ENCODE results near the gene SPDYE3.

DNA sequence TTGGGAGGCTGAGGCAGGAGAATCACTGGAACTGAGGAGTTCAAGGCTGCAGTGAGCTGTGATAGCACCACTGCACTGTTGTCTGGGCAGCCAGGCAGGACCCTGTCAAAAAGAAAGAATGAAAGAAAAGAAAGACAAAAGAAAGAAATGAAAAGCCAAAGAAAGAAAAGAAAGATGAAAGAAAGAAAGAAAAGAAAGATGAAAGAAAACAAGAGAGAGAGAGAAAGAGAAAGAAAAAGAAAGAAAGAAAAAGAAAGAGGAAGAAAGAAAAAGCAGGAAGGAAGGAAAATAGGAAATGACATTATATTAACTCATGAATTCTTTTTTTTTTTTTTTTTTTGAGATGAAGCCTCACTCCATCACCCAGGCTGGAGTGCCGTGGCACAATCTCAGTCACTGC, 32.4 kb upstream of the SPDYE3 start:
- TF ChIP-seq, protein P1, sequence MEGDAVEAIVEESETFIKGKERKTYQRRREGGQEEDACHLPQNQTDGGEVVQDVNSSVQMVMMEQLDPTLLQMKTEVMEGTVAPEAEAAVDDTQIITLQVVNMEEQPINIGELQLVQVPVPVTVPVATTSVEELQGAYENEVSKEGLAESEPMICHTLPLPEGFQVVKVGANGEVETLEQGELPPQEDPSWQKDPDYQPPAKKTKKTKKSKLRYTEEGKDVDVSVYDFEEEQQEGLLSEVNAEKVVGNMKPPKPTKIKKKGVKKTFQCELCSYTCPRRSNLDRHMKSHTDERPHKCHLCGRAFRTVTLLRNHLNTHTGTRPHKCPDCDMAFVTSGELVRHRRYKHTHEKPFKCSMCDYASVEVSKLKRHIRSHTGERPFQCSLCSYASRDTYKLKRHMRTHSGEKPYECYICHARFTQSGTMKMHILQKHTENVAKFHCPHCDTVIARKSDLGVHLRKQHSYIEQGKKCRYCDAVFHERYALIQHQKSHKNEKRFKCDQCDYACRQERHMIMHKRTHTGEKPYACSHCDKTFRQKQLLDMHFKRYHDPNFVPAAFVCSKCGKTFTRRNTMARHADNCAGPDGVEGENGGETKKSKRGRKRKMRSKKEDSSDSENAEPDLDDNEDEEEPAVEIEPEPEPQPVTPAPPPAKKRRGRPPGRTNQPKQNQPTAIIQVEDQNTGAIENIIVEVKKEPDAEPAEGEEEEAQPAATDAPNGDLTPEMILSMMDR (IDR thresholded peaks at IDR 0.05; ENCODE audit: low read depth, low read length, missing input control) = no peak
- TF ChIP-seq, protein P2, sequence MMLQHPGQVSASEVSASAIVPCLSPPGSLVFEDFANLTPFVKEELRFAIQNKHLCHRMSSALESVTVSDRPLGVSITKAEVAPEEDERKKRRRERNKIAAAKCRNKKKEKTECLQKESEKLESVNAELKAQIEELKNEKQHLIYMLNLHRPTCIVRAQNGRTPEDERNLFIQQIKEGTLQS (IDR thresholded peaks at IDR 0.05) = no peak
- TF ChIP-seq JUND (IDR thresholded peaks at IDR 0.05) (no peak), RXRA (IDR thresholded peaks at IDR 0.05) (no peak), TAF1 (conservative IDR thresholded peaks at IDR 0.05) (no peak), SP1 (IDR thresholded peaks at IDR 0.05) (no peak), EGR1 (IDR thresholded peaks at IDR 0.05; ENCODE audit: low read depth in 2 of 2) (no peak), RAD21 (IDR thresholded peaks at IDR 0.05) (no peak), HNF4A (conservative IDR thresholded peaks at IDR 0.05) (no peak)
- TF ChIP-seq, protein P3, sequence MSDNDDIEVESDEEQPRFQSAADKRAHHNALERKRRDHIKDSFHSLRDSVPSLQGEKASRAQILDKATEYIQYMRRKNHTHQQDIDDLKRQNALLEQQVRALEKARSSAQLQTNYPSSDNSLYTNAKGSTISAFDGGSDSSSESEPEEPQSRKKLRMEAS (IDR thresholded peaks at IDR 0.05) = no peak
- TF ChIP-seq, protein P4, sequence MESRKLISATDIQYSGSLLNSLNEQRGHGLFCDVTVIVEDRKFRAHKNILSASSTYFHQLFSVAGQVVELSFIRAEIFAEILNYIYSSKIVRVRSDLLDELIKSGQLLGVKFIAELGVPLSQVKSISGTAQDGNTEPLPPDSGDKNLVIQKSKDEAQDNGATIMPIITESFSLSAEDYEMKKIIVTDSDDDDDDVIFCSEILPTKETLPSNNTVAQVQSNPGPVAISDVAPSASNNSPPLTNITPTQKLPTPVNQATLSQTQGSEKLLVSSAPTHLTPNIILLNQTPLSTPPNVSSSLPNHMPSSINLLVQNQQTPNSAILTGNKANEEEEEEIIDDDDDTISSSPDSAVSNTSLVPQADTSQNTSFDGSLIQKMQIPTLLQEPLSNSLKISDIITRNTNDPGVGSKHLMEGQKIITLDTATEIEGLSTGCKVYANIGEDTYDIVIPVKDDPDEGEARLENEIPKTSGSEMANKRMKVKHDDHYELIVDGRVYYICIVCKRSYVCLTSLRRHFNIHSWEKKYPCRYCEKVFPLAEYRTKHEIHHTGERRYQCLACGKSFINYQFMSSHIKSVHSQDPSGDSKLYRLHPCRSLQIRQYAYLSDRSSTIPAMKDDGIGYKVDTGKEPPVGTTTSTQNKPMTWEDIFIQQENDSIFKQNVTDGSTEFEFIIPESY (IDR thresholded peaks at IDR 0.05) = no peak
- TF ChIP-seq, protein P5, sequence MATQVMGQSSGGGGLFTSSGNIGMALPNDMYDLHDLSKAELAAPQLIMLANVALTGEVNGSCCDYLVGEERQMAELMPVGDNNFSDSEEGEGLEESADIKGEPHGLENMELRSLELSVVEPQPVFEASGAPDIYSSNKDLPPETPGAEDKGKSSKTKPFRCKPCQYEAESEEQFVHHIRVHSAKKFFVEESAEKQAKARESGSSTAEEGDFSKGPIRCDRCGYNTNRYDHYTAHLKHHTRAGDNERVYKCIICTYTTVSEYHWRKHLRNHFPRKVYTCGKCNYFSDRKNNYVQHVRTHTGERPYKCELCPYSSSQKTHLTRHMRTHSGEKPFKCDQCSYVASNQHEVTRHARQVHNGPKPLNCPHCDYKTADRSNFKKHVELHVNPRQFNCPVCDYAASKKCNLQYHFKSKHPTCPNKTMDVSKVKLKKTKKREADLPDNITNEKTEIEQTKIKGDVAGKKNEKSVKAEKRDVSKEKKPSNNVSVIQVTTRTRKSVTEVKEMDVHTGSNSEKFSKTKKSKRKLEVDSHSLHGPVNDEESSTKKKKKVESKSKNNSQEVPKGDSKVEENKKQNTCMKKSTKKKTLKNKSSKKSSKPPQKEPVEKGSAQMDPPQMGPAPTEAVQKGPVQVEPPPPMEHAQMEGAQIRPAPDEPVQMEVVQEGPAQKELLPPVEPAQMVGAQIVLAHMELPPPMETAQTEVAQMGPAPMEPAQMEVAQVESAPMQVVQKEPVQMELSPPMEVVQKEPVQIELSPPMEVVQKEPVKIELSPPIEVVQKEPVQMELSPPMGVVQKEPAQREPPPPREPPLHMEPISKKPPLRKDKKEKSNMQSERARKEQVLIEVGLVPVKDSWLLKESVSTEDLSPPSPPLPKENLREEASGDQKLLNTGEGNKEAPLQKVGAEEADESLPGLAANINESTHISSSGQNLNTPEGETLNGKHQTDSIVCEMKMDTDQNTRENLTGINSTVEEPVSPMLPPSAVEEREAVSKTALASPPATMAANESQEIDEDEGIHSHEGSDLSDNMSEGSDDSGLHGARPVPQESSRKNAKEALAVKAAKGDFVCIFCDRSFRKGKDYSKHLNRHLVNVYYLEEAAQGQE (IDR thresholded peaks at IDR 0.05) = no peak
